Bronchial epithelial cell (primary cell): ENCODE data around the gene PSORS1C1. TPM values are rescaled to one million over a fixed set of nuclear protein-coding genes. Genes with fewer than 3 reads are reported as not detected.

Experiments
- DNase-seq: peaks from one replicate; pipeline ENCODE4 v3.0.0-alpha.2; 2010; ENCODE audit warnings: low read depth
- FAIRE-seq: peaks from 2 replicates; lab custom pipeline; 2011; peaks lifted over from hg19 to GRCh38; lab: Jason Lieb, UNC
- H3K27me3 ChIP-seq: 2 replicates; pipeline ENCODE4 v1.5.1; 2011; ENCODE audit warnings: low read length; ENCODE audit not compliant: control insufficient read depth, insufficient read depth
- H3K36me3 ChIP-seq: 2 replicates; pipeline ENCODE4 v1.5.1; 2011; ENCODE audit warnings: low read length; ENCODE audit not compliant: control insufficient read depth, insufficient read depth
- H3K4me3 ChIP-seq: 2 replicates; pipeline ENCODE4 v1.5.1; 2011; ENCODE audit warnings: mild to moderate bottlenecking, low read depth, low read length, control low read depth
- total RNA-seq: library from RNA; depleted of rRNA; stranded (reverse); fragments of >200 nt; gene quantifications from 2 replicates; pipeline ENCODE4 v1.2.1, GENCODE V29; 2014
- TF ChIP-seq, protein P1 (sequence below): IDR thresholded peaks from 2 replicates; pipeline ENCODE4 v1.5.1; 2011; ENCODE audit warnings: mild to moderate bottlenecking, moderate library complexity, low read length, control low read depth, inconsistent platforms; ENCODE audit not compliant: insufficient read depth, severe bottlenecking

The PSORS1C1 gene
- total RNA-seq, 1 donor from 2014 or later: 6.3 TPM

- no peak for DNase-seq
- TF ChIP-seq, protein P1, sequence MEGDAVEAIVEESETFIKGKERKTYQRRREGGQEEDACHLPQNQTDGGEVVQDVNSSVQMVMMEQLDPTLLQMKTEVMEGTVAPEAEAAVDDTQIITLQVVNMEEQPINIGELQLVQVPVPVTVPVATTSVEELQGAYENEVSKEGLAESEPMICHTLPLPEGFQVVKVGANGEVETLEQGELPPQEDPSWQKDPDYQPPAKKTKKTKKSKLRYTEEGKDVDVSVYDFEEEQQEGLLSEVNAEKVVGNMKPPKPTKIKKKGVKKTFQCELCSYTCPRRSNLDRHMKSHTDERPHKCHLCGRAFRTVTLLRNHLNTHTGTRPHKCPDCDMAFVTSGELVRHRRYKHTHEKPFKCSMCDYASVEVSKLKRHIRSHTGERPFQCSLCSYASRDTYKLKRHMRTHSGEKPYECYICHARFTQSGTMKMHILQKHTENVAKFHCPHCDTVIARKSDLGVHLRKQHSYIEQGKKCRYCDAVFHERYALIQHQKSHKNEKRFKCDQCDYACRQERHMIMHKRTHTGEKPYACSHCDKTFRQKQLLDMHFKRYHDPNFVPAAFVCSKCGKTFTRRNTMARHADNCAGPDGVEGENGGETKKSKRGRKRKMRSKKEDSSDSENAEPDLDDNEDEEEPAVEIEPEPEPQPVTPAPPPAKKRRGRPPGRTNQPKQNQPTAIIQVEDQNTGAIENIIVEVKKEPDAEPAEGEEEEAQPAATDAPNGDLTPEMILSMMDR: no peak
- FAIRE-seq: peak; percentile 52
- no peak overlapping the region for H3K4me3 ChIP-seq
- H3K36me3 ChIP-seq: peaks cover 1% of the 10 kb centered on the region
- H3K27me3 ChIP-seq: no peaks in the 10 kb centered on the region
Measured at GRCh38 chr6:31118178-31118577, 3.6 kb downstream of the PSORS1C1 start.

DNA sequence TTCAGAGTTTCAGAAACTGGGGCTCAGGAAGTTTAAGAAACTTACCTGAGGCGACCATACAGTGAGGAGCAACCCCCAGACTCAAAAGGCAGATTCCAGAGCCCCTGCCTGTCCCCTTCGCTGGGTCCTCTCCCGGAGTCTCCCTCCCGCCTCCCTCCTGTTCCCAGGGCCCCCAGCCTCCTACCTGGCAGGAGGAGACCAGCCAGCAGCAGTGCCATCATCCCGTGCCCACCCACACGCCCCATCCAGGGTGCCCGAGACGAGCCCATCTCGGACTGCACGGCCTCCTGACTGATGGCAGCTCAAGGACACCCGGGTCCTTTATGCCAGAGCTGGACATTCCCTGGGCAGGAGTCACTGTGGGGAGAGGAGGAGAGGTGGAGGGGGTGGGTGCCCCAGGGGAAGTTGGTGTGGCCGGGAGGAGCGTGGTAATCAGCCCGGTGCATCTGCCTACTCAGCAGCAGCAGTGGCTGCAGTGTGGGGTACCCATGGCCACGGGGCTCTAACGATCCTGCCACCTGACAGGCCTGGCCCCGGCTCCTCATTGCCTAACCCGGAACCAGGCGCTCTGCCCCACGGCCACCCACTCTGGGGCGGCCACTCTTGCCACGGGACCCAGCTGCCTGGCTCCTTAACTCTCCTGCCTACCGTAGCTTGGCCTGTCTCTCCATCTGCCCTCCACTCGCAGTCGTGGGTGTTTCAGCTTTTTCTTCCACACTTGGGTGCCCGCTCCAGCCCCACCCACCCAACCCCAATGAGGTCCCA lies 5.7 kb downstream of the PSORS1C1 start, which contains the start of gene CDSN:
Gene CDSN (minus strand): TSS at position 296 of the 765 bp plus-strand sequence. CDS start 27 bp downstream, at position 269.
- Histone ChIP-seq H3K27me3 (no peaks in the 10 kb centered on the region), H3K36me3 (peaks cover 1% of the 10 kb centered on the region), H3K4me3 (no peak within 1 kb of the TSS)
- TF ChIP-seq, protein P1: no peak
- DNase-seq (no peak), FAIRE-seq (no peak)

GRCh38 chr6:31121131-31121790 lies 6.7 kb downstream of the PSORS1C1 start:
- peaks cover 1% of the 10 kb centered on the region for H3K36me3 ChIP-seq
- no peak for FAIRE-seq
- H3K27me3 ChIP-seq: no peaks in the 10 kb centered on the region
- TF ChIP-seq, protein P1: no peak
- DNase-seq: no peak
- H3K4me3 ChIP-seq: no peak overlapping the region

- no peak for FAIRE-seq
- TF ChIP-seq, protein P1: no peak
- no peak overlapping the region for H3K4me3 ChIP-seq
- peaks cover 1% of the 10 kb centered on the region for H3K36me3 ChIP-seq
- peak; percentile 71 for DNase-seq
- no peaks in the 10 kb centered on the region for H3K27me3 ChIP-seq
Measured at GRCh38 chr6:31122791-31123706, 8.4 kb downstream of the PSORS1C1 start.

GRCh38 chr6:31125162-31125561 lies 10.6 kb downstream of the PSORS1C1 start:
- Histone ChIP-seq H3K36me3 (peaks cover 1% of the 10 kb centered on the region), H3K27me3 (no peaks in the 10 kb centered on the region), H3K4me3 (no peak overlapping the region)
- peak; percentile 75 for FAIRE-seq
- peak; percentile 91 for DNase-seq
- TF ChIP-seq, protein P1: no peak
